HG03064 (cell line): Measurements from ENCODE around the gene PDCD4.

Experiments
- ATAC-seq: cut with Tn5 transposase; IDR thresholded peaks from one replicate; pipeline ENCODE4 v1.9.1; 2021; ENCODE audit warnings: low read depth; ENCODE audit not compliant: unreplicated experiment

Gene PDCD4

GRCh38 chr10:110916554-110917346 is 45.0 kb downstream of the PDCD4 start:
- no peak for ATAC-seq

GRCh38 chr10:110918269-110918642 is 46.5 kb downstream of the PDCD4 start:
- no peak for ATAC-seq

- ATAC-seq, result peak; percentile 67
Observed at GRCh38 chr10:110918643-110919348, 47.1 kb downstream of the PDCD4 start, which contains the start of gene BBIP1. Gene BBIP1 (minus strand): TSS chr10:110919180. CDS start chr10:110918157, 1,023 bp downstream.

- ATAC-seq, result no peak
Observed at GRCh38 chr10:110919349-110919931, 47.7 kb downstream of the PDCD4 start, which contains the start of gene SHOC2. Gene SHOC2 (plus strand): TSS chr10:110919604. CDS start chr10:110964359, 44,755 bp downstream.

- ATAC-seq, result peak; percentile 26
Observed at GRCh38 chr10:110919971-110920881, 48.5 kb downstream of the PDCD4 start.

- no peak for ATAC-seq
Observed at GRCh38 chr10:110923856-110924493, 52.2 kb downstream of the PDCD4 start.

GRCh38 chr10:110927461-110927860 is 55.7 kb downstream of the PDCD4 start:
- no peak for ATAC-seq

- no peak for ATAC-seq
Observed at GRCh38 chr10:110931769-110932381, 60.1 kb downstream of the PDCD4 start.

- no peak for ATAC-seq
Observed at GRCh38 chr10:110932505-110933180, 60.9 kb downstream of the PDCD4 start.

- ATAC-seq, result no peak
Observed at GRCh38 chr10:110936757-110937156, 65.0 kb downstream of the PDCD4 start.

GRCh38 chr10:110939419-110939818 is 67.7 kb downstream of the PDCD4 start:
- no peak for ATAC-seq

- ATAC-seq, result no peak
Observed at GRCh38 chr10:110944792-110945396, 73.2 kb downstream of the PDCD4 start.

- ATAC-seq, result no peak
Observed at GRCh38 chr10:110946496-110946895, 74.8 kb downstream of the PDCD4 start.

GRCh38 chr10:110947061-110947595 is 75.4 kb downstream of the PDCD4 start:
- no peak for ATAC-seq
